ENCODE results near the gene CELF2.

CELF2 gene

DNA sequence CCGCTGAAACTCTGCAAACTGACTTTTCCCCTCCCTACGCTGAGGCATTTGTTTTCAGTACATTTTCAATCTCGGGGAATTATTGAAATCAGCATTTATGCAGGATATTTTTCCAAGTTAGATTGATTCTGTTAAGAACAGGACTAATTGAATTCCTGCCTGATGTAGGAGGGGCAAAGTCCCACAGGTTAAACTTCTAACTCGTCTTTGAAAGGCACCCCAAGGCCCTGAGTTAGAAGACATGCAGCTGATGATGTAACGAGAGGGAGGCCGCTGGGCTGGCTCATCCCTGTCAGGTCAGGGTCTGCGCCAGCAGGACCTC lies 253.1 kb downstream of the CELF2 start:
- no peak overlapping the region for H3K4me3 ChIP-seq (ENCODE audit: low read length)
- DNase-seq (ENCODE audit: low read depth): no peak
- TF ChIP-seq, protein P1, sequence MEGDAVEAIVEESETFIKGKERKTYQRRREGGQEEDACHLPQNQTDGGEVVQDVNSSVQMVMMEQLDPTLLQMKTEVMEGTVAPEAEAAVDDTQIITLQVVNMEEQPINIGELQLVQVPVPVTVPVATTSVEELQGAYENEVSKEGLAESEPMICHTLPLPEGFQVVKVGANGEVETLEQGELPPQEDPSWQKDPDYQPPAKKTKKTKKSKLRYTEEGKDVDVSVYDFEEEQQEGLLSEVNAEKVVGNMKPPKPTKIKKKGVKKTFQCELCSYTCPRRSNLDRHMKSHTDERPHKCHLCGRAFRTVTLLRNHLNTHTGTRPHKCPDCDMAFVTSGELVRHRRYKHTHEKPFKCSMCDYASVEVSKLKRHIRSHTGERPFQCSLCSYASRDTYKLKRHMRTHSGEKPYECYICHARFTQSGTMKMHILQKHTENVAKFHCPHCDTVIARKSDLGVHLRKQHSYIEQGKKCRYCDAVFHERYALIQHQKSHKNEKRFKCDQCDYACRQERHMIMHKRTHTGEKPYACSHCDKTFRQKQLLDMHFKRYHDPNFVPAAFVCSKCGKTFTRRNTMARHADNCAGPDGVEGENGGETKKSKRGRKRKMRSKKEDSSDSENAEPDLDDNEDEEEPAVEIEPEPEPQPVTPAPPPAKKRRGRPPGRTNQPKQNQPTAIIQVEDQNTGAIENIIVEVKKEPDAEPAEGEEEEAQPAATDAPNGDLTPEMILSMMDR (IDR thresholded peaks at IDR 0.05; ENCODE audit: insufficient read depth, low read depth, low read length, missing control alignments): no peak

DNA sequence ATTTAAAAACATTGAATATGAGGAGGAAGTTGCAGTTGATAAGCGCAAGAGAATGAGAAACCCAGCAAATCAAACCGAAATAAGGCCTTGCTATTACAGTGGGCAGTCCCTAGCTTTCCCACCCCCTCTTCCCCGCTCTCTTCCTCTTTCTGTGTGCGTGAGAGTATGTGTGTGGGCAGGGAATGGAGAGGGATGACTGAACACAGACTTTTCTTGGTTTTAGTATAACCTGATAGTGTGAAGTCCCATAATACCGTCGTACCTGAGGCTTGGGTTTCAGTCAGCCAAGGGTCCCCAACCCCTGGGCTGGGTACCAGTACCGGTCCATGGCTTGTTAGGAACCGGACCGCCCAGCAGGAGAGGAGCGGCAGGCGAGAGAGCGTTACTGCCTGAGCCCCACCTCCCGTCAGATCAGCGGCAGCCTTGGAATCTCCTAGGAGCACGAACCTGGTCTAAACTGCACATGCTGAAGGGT lies 255.3 kb downstream of the CELF2 start:
- no peak for DNase-seq (ENCODE audit: low read depth)
- TF ChIP-seq, protein P1 (IDR thresholded peaks at IDR 0.05; ENCODE audit: insufficient read depth, low read depth, low read length, missing control alignments): no peak
- no peak overlapping the region for H3K4me3 ChIP-seq (ENCODE audit: low read length)

DNA sequence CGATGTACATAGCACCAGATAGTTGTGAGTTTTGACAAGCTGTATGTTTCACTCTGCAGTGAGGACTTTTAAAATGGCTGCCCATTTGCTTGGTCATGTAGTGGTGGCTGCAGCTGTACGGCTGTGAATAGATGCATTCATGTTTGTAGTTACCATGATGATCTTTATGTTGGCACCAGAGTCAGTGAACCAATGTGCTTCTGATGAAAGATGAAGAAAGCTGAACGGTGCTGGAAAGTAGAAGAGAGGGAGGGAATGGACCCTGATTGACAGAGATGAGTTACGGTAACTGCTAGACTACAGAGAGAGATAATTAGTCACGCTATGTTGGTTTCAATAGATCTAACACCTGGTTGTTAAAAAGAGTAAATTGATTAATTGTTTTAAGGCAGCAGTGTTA lies 256.8 kb downstream of the CELF2 start:
- DNase-seq (ENCODE audit: low read depth): no peak
- TF ChIP-seq, protein P1 (IDR thresholded peaks at IDR 0.05; ENCODE audit: insufficient read depth, low read depth, low read length, missing control alignments): no peak
- H3K4me3 ChIP-seq (ENCODE audit: low read length): no peak overlapping the region

DNA sequence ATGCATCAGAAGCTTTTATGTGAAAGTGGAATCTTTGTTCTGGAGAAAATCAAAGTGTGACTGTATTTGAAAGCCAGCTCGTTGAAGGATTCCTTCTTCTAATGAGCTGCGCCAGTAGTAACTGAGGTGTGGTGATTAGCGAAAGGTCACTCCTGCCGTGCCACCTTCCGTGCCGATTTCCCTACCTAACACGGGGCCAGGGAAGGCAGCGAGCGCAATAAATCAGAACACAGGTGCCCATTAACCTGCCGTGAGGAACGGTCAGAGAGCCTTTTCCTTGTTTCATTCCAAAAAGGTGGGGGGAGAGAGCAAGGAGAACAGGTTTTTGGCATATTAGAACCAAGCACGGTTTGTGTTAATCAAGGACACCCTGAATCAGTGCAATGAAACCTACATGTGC lies 258.0 kb downstream of the CELF2 start:
- TF ChIP-seq, protein P1 (IDR thresholded peaks at IDR 0.05; ENCODE audit: insufficient read depth, low read depth, low read length, missing control alignments): no peak
- H3K4me3 ChIP-seq (ENCODE audit: low read length): no peak overlapping the region
- no peak for DNase-seq (ENCODE audit: low read depth)

DNA sequence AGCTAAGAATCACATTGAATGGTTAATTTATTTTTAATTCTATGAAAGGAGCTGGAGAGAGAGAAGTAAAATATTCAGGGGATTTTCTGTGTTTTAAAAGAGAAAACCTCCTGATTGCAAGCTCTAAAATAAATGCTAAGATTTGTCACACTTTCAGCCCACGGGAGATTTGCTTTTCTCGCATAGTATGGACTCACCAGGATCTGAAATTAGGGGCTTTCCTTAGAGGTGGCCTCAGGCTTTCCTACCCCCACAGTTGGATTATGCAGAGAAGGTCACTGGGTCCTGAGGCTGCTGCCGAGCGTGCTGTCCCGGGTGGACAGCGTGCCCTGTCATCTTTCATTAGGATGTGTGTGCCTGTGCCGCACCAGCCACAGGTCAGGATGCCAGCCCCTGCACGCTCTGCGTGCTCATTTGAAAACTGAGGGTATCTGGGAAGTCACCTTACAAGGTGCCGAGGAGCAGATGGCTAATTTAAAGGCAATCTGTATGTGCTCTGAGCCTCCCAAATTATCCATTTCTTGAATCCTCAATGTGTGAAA lies 258.8 kb downstream of the CELF2 start:
- H3K4me3 ChIP-seq (ENCODE audit: low read length): no peak overlapping the region

DNA sequence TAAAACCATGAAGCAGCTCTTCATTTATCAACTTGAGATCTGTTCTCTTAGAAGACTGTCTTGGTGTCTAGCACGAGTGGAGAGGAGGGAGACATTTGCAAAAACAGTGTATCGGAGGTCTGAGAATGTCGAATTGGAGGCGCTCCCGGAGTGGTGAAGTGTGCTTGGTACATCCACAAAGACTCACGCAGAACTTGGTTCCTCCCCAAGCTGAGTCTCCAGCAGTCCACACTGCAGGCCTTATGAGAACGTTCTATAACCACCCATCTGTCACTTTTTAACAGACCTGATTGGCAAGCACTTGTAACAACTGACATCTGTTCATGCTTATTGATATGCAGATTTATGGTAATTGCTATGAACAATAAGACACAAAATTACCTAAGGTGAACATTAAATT lies 261.6 kb downstream of the CELF2 start:
- TF ChIP-seq, protein P1 (IDR thresholded peaks at IDR 0.05; ENCODE audit: insufficient read depth, low read depth, low read length, missing control alignments): no peak
- DNase-seq (ENCODE audit: low read depth): no peak
- no peak overlapping the region for H3K4me3 ChIP-seq (ENCODE audit: low read length)

More for the DNA sequence above, 258.8 kb downstream of the CELF2 start:
- no peak for DNase-seq (ENCODE audit: low read depth)
- TF ChIP-seq, protein P1 (IDR thresholded peaks at IDR 0.05; ENCODE audit: insufficient read depth, low read depth, low read length, missing control alignments): no peak

DNA sequence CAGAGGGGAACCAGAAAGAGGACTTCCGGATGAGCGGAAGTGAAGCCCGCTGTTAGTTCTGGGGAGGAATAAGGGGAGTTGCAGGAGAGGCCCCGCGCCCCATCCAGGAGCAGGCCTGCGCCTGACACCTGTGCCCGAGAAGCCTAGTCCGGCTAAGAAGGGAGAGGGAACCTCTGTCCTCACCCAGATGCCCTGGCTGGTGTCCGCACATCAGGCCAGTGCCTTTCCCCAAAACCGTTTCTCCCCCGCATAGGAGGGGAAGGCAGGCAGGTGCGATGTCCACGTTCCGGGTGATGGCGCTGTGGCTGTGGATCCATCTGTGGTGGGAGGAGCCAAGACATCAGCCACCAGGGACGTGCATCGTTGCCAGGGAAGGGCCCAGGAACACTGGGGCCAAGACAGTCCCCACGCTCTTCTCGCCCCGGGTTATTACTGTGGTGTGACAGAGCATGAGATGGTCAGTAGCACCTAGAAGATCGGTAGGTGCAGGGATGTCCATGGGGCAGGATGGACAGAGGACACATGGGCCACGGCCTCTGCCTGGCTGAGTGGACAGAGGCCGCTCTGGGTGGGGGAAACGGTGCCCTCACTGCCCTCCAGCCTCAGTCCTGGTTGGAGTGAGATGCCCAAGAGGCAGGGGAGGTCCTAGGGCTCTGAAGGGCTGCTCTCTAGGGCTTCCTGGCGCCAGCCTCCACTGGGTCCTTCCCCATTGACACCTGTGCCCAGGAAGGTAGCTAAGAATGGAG lies 262.7 kb downstream of the CELF2 start:
- no peak overlapping the region for H3K4me3 ChIP-seq (ENCODE audit: low read length)
- no peak for DNase-seq (ENCODE audit: low read depth)
- TF ChIP-seq, protein P1 (IDR thresholded peaks at IDR 0.05; ENCODE audit: insufficient read depth, low read depth, low read length, missing control alignments): no peak

Data from epithelial cell of esophagus (primary cell).